ENCODE results near the gene LTC4S. TPM values are rescaled to one million over a fixed set of nuclear protein-coding genes. Genes with fewer than 3 reads are reported as not detected.
"Not testable (repeated sequence)": the region's sequence is repeated elsewhere in the genome, so short reads cannot be mapped to it uniquely, and the experiment has no call there.

The LTC4S gene, protein sequence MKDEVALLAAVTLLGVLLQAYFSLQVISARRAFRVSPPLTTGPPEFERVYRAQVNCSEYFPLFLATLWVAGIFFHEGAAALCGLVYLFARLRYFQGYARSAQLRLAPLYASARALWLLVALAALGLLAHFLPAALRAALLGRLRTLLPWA
- not detected in 2 replicates for total RNA-seq (2012; rRNA removed)

GRCh38 chr5:179793468-179794139 is at the start of gene LTC4S:
TSS of gene LTC4S (plus strand) at chr5:179793986. CDS start at chr5:179794081, 95 bp downstream.
- Histone ChIP-seq H3K4me1 (ENCODE audit: control insufficient read depth, insufficient read depth, low read length) (peaks cover 28% of the 10 kb centered on the region), H3K4me2 (ENCODE audit: low read length) (peak within 1 kb of the TSS; percentile 24), H3K4me3 (ENCODE audit: low read length) (no peak within 1 kb of the TSS), H3K27me3 (ENCODE audit: control insufficient read depth, insufficient read depth, low read length) (no peaks in the 10 kb centered on the region), H3K9ac (ENCODE audit: low read depth, low read length) (no peak within 1 kb of the TSS), H3K36me3 (ENCODE audit: insufficient read depth, low read length) (peaks cover 21% of the 10 kb centered on the region), H3K9me3 (replicated peaks; ENCODE audit: low read length) (no peaks in the 10 kb centered on the region)

DNA sequence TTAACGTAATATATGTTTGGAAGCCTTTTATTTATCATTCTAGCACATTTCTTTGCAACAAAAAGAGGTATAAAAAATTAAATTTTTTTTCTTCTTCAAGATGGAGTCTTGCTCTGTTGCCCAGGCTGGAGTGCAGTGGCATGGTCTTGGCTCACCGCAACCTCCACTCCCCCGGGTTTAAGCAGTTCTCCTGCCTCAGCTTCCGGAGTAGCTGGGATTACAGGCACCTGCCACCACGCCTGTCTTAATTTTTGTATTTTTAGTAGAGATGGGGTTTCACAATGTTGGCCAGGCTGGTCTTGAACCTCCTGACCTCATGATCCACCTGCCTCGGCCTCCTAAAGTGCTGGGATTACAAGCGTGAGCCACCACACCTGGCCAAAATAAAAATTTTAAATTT is 49.7 kb upstream of the LTC4S start:
- not testable (repeated sequence) for H3K36me3 ChIP-seq (ENCODE audit: insufficient read depth, low read length); H3K27me3 ChIP-seq (ENCODE audit: control insufficient read depth, insufficient read depth, low read length); H3K9me3 ChIP-seq (replicated peaks; ENCODE audit: low read length); H3K4me3 ChIP-seq (ENCODE audit: low read length); H3K4me2 ChIP-seq (ENCODE audit: low read length); H3K4me1 ChIP-seq (ENCODE audit: control insufficient read depth, insufficient read depth, low read length); H3K9ac ChIP-seq (ENCODE audit: low read depth, low read length)

GRCh38 chr5:179746872-179747271 is 46.9 kb upstream of the LTC4S start:
- peaks cover 6% of the 10 kb centered on the region for H3K36me3 ChIP-seq (ENCODE audit: insufficient read depth, low read length)

GRCh38 chr5:179747811-179748210 is 46.0 kb upstream of the LTC4S start:
- Histone ChIP-seq H3K9ac (ENCODE audit: low read depth, low read length) (no peak overlapping the region), H3K4me2 (ENCODE audit: low read length) (no peak overlapping the region), H3K4me1 (ENCODE audit: control insufficient read depth, insufficient read depth, low read length) (no peaks in the 10 kb centered on the region), H3K36me3 (ENCODE audit: insufficient read depth, low read length) (peaks cover 6% of the 10 kb centered on the region), H3K4me3 (ENCODE audit: low read length) (no peak overlapping the region), H3K27me3 (ENCODE audit: control insufficient read depth, insufficient read depth, low read length) (no peaks in the 10 kb centered on the region), H3K9me3 (replicated peaks; ENCODE audit: low read length) (no peaks in the 10 kb centered on the region)

More at GRCh38 chr5:179746872-179747271, 46.9 kb upstream of the LTC4S start:
- Histone ChIP-seq H3K4me2 (ENCODE audit: low read length) (no peak overlapping the region), H3K9me3 (replicated peaks; ENCODE audit: low read length) (no peaks in the 10 kb centered on the region), H3K27me3 (ENCODE audit: control insufficient read depth, insufficient read depth, low read length) (no peaks in the 10 kb centered on the region), H3K4me3 (ENCODE audit: low read length) (no peak overlapping the region), H3K4me1 (ENCODE audit: control insufficient read depth, insufficient read depth, low read length) (no peaks in the 10 kb centered on the region), H3K9ac (ENCODE audit: low read depth, low read length) (no peak overlapping the region)

GRCh38 chr5:179749857-179750508 is 43.8 kb upstream of the LTC4S start:
- no peaks in the 10 kb centered on the region for H3K27me3 ChIP-seq (ENCODE audit: control insufficient read depth, insufficient read depth, low read length)
- H3K36me3 ChIP-seq (ENCODE audit: insufficient read depth, low read length), result peaks cover 6% of the 10 kb centered on the region
- no peaks in the 10 kb centered on the region for H3K4me1 ChIP-seq (ENCODE audit: control insufficient read depth, insufficient read depth, low read length)
- no peak overlapping the region for H3K4me3 ChIP-seq (ENCODE audit: low read length)
- H3K4me2 ChIP-seq (ENCODE audit: low read length), result no peak overlapping the region
- H3K9me3 ChIP-seq (replicated peaks; ENCODE audit: low read length), result no peaks in the 10 kb centered on the region
- H3K9ac ChIP-seq (ENCODE audit: low read depth, low read length), result no peak overlapping the region

DNA sequence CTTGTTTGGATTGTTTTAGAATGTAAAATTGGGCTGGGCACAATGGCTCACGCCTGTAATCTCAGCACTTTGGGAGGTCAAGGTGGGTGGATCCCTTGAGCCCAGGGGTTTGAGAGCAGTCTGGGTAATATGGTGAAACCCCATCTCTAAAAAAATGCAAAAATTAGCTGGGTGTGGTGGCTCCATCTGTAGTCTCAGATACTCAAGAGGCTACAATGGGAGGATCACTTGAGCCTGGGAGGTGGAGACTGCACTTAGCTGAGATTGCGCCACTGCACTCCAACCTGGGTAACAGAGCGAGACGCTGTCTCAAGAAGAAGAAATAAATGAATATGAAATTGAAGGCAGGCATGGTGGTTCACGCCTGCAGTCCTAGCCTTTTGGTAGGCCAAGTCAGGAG is 39.8 kb upstream of the LTC4S start:
- Histone ChIP-seq H3K4me1 (ENCODE audit: control insufficient read depth, insufficient read depth, low read length) (no peaks in the 10 kb centered on the region), H3K36me3 (ENCODE audit: insufficient read depth, low read length) (peaks cover 6% of the 10 kb centered on the region), H3K4me3 (ENCODE audit: low read length) (no peak overlapping the region), H3K4me2 (ENCODE audit: low read length) (no peak overlapping the region), H3K9me3 (replicated peaks; ENCODE audit: low read length) (no peaks in the 10 kb centered on the region), H3K27me3 (ENCODE audit: control insufficient read depth, insufficient read depth, low read length) (no peaks in the 10 kb centered on the region), H3K9ac (ENCODE audit: low read depth, low read length) (no peak overlapping the region)

- H3K9ac ChIP-seq (ENCODE audit: low read depth, low read length), result no peak overlapping the region
- no peak overlapping the region for H3K4me3 ChIP-seq (ENCODE audit: low read length)
- peaks cover under 1% of the 10 kb centered on the region for H3K36me3 ChIP-seq (ENCODE audit: insufficient read depth, low read length)
- H3K4me1 ChIP-seq (ENCODE audit: control insufficient read depth, insufficient read depth, low read length), result peaks cover 6% of the 10 kb centered on the region
- H3K27me3 ChIP-seq (ENCODE audit: control insufficient read depth, insufficient read depth, low read length), result no peaks in the 10 kb centered on the region
- no peak overlapping the region for H3K4me2 ChIP-seq (ENCODE audit: low read length)
- H3K9me3 ChIP-seq (replicated peaks; ENCODE audit: low read length), result no peaks in the 10 kb centered on the region
Measured at GRCh38 chr5:179755022-179755421, 38.8 kb upstream of the LTC4S start.

DNA sequence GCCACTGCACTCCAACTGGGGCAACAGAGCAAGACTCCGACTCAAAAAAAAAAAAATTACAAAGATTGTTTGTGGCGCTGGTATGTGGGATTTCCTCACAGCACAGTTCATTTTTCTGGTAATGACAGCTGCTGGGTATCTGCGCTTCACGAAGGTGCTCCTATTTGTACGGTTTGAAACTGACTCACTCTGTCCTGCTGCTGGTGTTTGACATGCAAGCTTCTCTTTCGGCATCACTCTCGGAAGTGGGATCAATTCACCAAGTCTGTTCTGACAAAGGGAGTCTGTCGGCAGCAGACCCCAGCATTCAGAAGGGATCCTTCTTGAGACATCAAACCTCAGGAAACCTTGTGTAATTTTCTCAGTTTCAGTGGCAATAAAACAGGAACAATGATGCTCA is 34.8 kb upstream of the LTC4S start:
- Histone ChIP-seq H3K9me3 (replicated peaks; ENCODE audit: low read length) (no peaks in the 10 kb centered on the region), H3K4me2 (ENCODE audit: low read length) (no peak overlapping the region), H3K4me1 (ENCODE audit: control insufficient read depth, insufficient read depth, low read length) (peaks cover 32% of the 10 kb centered on the region), H3K27me3 (ENCODE audit: control insufficient read depth, insufficient read depth, low read length) (no peaks in the 10 kb centered on the region), H3K9ac (ENCODE audit: low read depth, low read length) (no peak overlapping the region), H3K36me3 (ENCODE audit: insufficient read depth, low read length) (no peaks in the 10 kb centered on the region), H3K4me3 (ENCODE audit: low read length) (no peak overlapping the region)

DNA sequence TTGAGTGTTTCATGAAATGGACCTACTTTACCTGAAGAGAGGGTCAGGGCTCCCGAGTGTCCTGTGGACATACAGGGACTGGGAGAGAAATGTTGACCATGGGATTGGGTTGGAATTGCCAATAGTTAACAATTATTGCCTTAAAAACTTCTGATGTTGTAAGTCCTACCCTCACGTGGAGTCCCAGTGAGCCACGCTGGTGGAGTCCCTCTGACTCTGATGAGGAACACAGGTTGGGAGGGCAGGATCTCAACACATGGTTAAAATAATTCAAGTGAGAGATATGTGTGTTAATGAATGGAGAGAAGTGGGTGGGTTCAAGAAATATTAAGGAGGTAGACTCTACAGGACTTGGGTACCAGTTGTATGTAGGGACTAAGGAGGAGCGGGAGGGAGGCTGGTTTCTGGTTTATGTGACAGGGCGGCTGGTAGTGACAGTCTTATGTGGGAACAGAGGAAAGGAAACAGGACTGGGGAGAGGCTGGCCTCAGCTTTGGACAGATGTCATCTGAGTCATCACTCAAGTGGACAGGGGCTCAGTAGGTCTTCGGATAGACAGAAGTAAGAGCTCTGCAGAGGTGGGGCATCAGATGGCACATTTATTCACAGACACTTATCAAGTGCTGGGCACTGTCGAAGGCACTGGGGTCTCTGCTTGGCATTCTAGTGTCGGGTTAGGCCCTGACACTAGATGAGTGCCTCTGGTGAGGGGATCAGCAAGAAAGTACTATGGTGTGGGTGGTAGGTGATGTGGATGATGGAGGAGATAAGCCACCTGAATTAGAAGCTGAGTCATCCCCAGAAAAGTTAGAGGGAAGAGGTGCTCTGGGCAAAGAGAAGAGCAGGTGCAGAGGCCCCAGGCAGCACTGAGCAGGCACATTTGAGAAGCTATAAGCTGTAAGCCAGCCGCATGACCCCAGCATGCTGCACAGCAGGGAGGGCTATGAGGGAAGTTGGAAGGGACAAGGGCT is 33.9 kb upstream of the LTC4S start:
- Histone ChIP-seq H3K27me3 (ENCODE audit: control insufficient read depth, insufficient read depth, low read length) (no peaks in the 10 kb centered on the region), H3K36me3 (ENCODE audit: insufficient read depth, low read length) (no peaks in the 10 kb centered on the region), H3K4me2 (ENCODE audit: low read length) (no peak overlapping the region), H3K4me3 (ENCODE audit: low read length) (no peak overlapping the region), H3K4me1 (ENCODE audit: control insufficient read depth, insufficient read depth, low read length) (peaks cover 39% of the 10 kb centered on the region), H3K9ac (ENCODE audit: low read depth, low read length) (no peak overlapping the region), H3K9me3 (replicated peaks; ENCODE audit: low read length) (no peaks in the 10 kb centered on the region)

- Histone ChIP-seq H3K4me2 (ENCODE audit: low read length) (peak overlapping the region; percentile 71), H3K36me3 (ENCODE audit: insufficient read depth, low read length) (peaks cover 16% of the 10 kb centered on the region), H3K4me3 (ENCODE audit: low read length) (peak overlapping the region; percentile 3), H3K9me3 (replicated peaks; ENCODE audit: low read length) (no peaks in the 10 kb centered on the region), H3K4me1 (ENCODE audit: control insufficient read depth, insufficient read depth, low read length) (peaks cover 59% of the 10 kb centered on the region), H3K27me3 (ENCODE audit: control insufficient read depth, insufficient read depth, low read length) (no peaks in the 10 kb centered on the region), H3K9ac (ENCODE audit: low read depth, low read length) (peak overlapping the region; percentile 32)
Measured at GRCh38 chr5:179762079-179762780, 31.6 kb upstream of the LTC4S start.
